Subcutaneous adipose tissue (tissue), 4 donors: Measurements from ENCODE around the gene NATD1. TPM values are rescaled to one million over a fixed set of nuclear protein-coding genes. Genes with fewer than 3 reads are reported as not detected.

Experiments used
- total RNA-seq, 4 donors: library from RNA; depleted of rRNA; stranded (reverse); fragments of >200 nt; gene quantifications; one replicate each; pipeline ENCODE4 v1.1.0, GENCODE V29; 2016
- TF ChIP-seq, protein P1 (sequence below): fragments of 450-650 bp; IDR thresholded peaks from one replicate; pipeline ENCODE4 v1.5.1; 2016; ENCODE audit warnings: low read depth, mild to moderate bottlenecking, control low read depth, antibody characterized with exemption, moderate library complexity

Gene NATD1
- total RNA-seq, 4 donors from 2014 or later, result 4.9 to 31.6 (median 15.1) TPM

DNA sequence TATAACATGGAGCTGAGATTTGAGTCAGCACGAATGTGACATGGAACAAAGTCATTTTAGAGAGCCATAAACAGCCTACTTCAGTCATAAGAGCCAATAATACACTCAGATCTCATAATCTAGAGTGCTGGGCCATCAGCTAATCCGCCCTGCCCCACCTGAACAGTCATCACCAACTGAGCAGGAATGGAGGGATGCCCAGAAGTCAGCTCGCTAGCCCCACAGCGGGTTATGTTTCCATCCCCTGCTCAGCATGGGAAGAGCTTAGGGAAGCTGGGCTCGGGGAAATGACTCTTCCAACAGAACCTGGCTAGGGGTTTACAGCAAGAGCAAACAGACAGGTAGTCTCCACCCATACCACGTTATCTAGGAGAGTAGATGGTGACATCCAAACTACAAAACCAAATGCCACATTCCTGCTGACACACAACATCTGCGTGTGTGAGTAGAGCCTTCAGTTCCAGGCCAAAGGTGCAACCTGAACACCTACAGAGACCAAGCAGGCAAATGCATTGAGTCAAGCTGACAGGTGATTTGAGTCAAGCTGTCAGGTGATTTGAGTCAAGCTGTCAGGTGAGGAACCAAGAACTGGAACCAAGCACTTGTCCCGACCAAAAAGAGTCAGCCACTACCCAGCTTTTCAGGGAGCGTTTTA lies 41.3 kb downstream of the NATD1 start:
- TF ChIP-seq, protein P1, sequence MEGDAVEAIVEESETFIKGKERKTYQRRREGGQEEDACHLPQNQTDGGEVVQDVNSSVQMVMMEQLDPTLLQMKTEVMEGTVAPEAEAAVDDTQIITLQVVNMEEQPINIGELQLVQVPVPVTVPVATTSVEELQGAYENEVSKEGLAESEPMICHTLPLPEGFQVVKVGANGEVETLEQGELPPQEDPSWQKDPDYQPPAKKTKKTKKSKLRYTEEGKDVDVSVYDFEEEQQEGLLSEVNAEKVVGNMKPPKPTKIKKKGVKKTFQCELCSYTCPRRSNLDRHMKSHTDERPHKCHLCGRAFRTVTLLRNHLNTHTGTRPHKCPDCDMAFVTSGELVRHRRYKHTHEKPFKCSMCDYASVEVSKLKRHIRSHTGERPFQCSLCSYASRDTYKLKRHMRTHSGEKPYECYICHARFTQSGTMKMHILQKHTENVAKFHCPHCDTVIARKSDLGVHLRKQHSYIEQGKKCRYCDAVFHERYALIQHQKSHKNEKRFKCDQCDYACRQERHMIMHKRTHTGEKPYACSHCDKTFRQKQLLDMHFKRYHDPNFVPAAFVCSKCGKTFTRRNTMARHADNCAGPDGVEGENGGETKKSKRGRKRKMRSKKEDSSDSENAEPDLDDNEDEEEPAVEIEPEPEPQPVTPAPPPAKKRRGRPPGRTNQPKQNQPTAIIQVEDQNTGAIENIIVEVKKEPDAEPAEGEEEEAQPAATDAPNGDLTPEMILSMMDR, result no peak

GRCh38 chr17:21210411-21211076 lies 42.7 kb downstream of the NATD1 start:
- TF ChIP-seq, protein P1, result no peak

DNA sequence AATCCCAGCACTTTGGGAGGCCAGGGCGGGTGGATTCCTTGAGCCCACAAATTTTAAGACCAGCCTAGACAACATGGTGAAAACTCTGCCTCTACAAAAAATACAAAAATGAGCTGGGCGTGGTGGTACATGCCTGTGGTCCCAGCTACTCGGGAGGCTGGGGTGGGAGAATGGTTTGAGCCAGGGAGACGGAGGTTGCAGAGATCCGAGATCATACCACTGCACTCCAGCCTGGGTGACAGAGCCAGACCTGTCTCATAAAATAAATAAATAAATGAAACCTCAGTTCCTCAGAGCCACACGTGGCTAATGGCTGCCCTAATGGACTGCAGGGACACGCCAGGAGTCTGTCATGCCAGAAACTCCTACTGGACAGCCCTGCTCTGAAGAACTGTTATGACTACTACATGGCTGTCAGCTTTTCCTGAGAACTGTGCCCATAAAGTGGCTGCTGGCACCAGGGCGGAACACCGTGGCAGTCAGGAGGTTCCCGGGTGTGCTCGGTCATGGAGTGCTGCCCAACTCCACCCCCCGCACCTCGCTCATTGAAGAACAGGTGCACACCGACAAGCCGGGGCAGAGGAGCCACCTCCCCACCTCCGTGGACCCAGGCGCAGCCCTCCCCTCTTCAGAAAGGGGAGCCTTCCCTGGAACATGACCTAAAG lies 43.6 kb downstream of the NATD1 start:
- TF ChIP-seq, protein P1, result no peak

GRCh38 chr17:21208352-21208751 lies 44.9 kb downstream of the NATD1 start:
- TF ChIP-seq, protein P1, result no peak

DNA sequence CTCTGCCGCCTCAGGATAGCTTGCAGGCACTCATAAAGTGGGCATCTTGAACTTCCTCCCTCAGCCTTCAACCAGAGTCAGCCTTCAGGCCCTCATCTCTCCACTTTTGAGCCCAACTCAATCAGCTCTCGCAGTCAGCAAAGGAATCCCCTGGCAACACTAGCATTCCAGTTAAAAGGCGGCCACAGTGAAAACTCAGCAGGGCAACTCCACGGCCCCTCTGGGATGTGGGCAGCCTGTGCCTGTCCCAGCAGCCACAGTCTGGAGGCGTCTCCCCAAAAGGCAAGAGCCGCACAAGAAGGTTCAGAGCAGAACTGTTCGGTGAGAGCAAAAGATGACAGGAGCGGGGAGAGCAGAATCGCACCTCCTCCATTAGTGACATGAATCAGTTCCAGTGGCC lies 48.3 kb downstream of the NATD1 start:
- TF ChIP-seq, protein P1, result no peak

GRCh38 chr17:21202512-21202911 lies 50.7 kb downstream of the NATD1 start:
- TF ChIP-seq, protein P1, result no peak

DNA sequence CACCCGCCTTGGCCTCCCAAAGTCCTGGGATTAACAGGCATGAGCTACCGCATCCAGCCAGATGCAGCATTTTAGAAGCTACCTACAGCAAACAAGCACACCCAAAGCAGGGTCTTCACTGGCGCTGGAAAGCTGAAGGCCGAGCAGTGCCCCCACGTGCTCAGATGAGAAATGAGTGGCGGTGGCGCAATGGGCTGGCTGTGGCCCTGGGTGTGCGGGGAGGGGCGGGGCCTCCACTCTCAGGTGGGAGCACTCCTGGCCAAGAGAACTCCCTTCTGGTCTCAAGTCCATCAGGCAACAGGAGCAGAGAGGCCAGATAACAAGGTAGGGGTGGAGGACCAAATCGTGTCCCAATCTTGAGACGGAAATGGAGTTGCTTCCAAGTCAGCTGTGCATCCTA lies 51.3 kb downstream of the NATD1 start:
- TF ChIP-seq, protein P1, result no peak
